Right lobe of liver (tissue), 4 donors: ENCODE measurements around the gene FGGY.

Experiments used
- POLR2A ChIP-seq: fragments of 450-650 bp; IDR thresholded peaks from one replicate; pipeline ENCODE4 v1.6.1; 2017; ENCODE audit warnings: antibody characterized with exemption, mild to moderate bottlenecking
- TF ChIP-seq, protein P1 (sequence below), 4 donors: fragments of 200-600 bp in 3 of 4; fragments of 450-650 bp in 1 of 4; IDR thresholded peaks; one replicate each; pipeline versions ENCODE4 v1.5.1 to v1.8.0; 2016 to 2022; ENCODE audit warnings: antibody characterized with exemption in 4 of 4, mild to moderate bottlenecking in 2 of 4
- donor health status: DM: no; HTN: no; CAD: no.
- donor health status: DM: no; HTN: no; CAD: no.
- donor health status: DM: no; HTN: yes; CAD: no.

DNA sequence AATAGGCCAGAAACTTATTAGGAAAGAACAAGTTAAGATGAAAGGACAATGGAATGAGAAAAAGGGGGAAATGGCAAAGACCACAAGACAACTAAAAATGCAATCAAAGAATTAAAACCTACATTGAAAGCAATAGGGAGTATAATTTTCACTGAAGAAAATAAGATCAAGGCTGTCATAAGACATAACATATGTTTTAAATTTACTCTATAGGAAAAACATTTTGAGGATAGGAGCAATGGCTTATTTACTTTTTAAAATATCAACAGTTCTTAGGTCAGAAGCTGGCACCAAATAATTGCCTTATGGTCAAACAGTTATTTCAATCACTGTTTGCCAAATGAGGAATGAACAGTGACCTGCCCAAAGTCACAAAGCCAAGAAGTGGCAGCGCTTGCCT lies 346.6 kb downstream of the FGGY start:
- TF ChIP-seq, protein P1, sequence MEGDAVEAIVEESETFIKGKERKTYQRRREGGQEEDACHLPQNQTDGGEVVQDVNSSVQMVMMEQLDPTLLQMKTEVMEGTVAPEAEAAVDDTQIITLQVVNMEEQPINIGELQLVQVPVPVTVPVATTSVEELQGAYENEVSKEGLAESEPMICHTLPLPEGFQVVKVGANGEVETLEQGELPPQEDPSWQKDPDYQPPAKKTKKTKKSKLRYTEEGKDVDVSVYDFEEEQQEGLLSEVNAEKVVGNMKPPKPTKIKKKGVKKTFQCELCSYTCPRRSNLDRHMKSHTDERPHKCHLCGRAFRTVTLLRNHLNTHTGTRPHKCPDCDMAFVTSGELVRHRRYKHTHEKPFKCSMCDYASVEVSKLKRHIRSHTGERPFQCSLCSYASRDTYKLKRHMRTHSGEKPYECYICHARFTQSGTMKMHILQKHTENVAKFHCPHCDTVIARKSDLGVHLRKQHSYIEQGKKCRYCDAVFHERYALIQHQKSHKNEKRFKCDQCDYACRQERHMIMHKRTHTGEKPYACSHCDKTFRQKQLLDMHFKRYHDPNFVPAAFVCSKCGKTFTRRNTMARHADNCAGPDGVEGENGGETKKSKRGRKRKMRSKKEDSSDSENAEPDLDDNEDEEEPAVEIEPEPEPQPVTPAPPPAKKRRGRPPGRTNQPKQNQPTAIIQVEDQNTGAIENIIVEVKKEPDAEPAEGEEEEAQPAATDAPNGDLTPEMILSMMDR (IDR thresholded peaks at IDR 0.05) = no peak
- no peak for TF ChIP-seq POLR2A
